Measurements from ENCODE around the gene CPN1.
"Not testable (repeated sequence)": the region's sequence is repeated elsewhere in the genome, so short reads cannot be mapped to it uniquely, and the experiment has no call there.

CPN1 gene

GRCh38 chr10:100081075-100082001, at the start of gene CPN1:
CPN1 (minus strand) TSS chr10:100081869; CDS start chr10:100081625, 244 bp downstream.
- no peak for DNase-seq

- no peak for DNase-seq
Measured at GRCh38 chr10:100130831-100131230, 49.2 kb upstream of the CPN1 start.

- DNase-seq, result no peak
Measured at GRCh38 chr10:100129424-100129823, 47.8 kb upstream of the CPN1 start.

GRCh38 chr10:100128951-100129350, 47.3 kb upstream of the CPN1 start:
- DNase-seq, result no peak

GRCh38 chr10:100125335-100125734, 43.7 kb upstream of the CPN1 start:
- not testable (repeated sequence) for DNase-seq

- no peak for DNase-seq
Measured at GRCh38 chr10:100124097-100124496, 42.4 kb upstream of the CPN1 start.

GRCh38 chr10:100122780-100123179, 41.1 kb upstream of the CPN1 start:
- no peak for DNase-seq

- no peak for DNase-seq
Measured at GRCh38 chr10:100120550-100120949, 38.9 kb upstream of the CPN1 start.

GRCh38 chr10:100119726-100120125, 38.1 kb upstream of the CPN1 start:
- DNase-seq, result no peak

- DNase-seq, result no peak
Measured at GRCh38 chr10:100114976-100115770, 33.5 kb upstream of the CPN1 start.

GRCh38 chr10:100114460-100114859, 32.8 kb upstream of the CPN1 start:
- no peak for DNase-seq

GRCh38 chr10:100109670-100110069, 28.0 kb upstream of the CPN1 start:
- no peak for DNase-seq

- DNase-seq, result no peak
Measured at GRCh38 chr10:100106865-100107264, 25.2 kb upstream of the CPN1 start.

- no peak for DNase-seq
Measured at GRCh38 chr10:100104300-100104699, 22.6 kb upstream of the CPN1 start.

GRCh38 chr10:100103581-100103980, 21.9 kb upstream of the CPN1 start:
- DNase-seq, result no peak

- no peak for DNase-seq
Measured at GRCh38 chr10:100101192-100102076, 19.8 kb upstream of the CPN1 start.

- no peak for DNase-seq
Measured at GRCh38 chr10:100100651-100101184, 19.0 kb upstream of the CPN1 start.

- DNase-seq, result no peak
Measured at GRCh38 chr10:100089241-100089640, 7.6 kb upstream of the CPN1 start.

- DNase-seq, result not testable (repeated sequence)
Measured at GRCh38 chr10:100086708-100087107, 5.0 kb upstream of the CPN1 start.

GRCh38 chr10:100085596-100085995, 3.9 kb upstream of the CPN1 start:
- DNase-seq, result no peak

- no peak for DNase-seq
Measured at GRCh38 chr10:100083623-100084022, 2.0 kb upstream of the CPN1 start.

- not testable (repeated sequence) for DNase-seq
Measured at GRCh38 chr10:100082276-100082675, 607 bp upstream of the CPN1 start.

GRCh38 chr10:100076750-100077149, 4.9 kb downstream of the CPN1 start:
- DNase-seq, result no peak
